Embryonic facial prominence (tissue), 1 donor: Measurements from ENCODE around the gene SLF1.

Experiments used
- DNase-seq: peaks from one replicate; pipeline ENCODE4 v3.0.0-alpha.2; 2016; ENCODE audit errors: extremely low spot score

Gene SLF1

DNA sequence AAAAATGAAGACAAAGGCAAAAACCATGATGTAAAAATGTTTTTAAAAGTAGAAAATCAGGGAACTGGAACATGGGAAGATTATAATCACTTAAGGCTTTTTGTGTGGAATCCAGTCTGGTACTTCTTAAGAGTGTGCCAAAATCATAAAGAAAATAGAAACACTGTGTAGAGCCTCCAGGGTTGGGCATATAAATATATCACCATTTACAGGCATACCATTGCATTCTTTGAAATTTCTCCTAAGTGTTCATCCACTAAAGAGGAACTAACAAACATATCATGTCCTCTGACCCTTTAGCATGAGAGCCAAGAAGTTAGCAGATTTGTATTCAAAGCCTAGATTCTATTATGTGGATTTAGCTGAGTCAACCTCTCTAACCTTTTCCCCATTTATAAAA is 93.3 kb downstream of the SLF1 start:
- DNase-seq: no peak

- no peak for DNase-seq
Measured at GRCh38 chr5:94715768-94716167, 97.3 kb downstream of the SLF1 start.

- DNase-seq: no peak
Measured at GRCh38 chr5:94725142-94725541, 106.7 kb downstream of the SLF1 start.

DNA sequence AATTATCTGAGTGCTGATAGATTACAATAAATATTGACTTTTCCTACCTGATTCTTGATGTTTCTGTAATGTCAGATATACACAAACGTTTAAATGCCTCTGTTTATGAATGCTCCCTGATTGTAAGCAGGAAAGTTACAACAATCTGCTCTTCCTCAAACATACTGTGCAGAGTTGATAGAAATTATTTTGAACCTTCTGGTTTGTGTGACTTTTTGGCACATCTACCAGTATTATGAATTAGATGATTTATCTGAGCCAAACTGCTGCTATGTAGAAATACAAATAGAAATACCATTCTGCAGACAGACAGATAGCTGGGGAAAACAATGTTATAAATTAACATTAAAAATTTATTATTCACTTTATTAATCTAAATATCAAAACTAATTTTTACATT is 113.0 kb downstream of the SLF1 start:
- DNase-seq: no peak

GRCh38 chr5:94736498-94736897 is 118.0 kb downstream of the SLF1 start:
- DNase-seq: no peak

DNA sequence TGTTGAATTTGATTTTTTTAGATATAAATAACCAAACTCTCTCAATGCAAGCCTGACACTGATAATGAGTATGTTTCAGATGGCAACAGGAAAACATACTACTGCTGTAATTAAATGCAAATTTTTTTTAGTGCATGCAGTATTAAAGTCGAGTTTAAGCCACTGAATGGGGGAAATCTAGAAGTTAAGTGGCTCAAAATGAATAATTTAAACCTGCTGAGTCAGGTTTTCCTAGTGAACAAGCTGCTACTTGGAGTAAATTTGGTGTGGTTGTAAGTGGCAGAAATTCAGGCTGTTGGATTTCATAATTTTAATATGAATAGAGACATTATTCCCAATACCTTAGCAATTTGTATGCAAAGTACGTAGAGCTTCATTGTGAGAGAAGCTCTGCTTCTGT is 121.8 kb downstream of the SLF1 start:
- DNase-seq: no peak

DNA sequence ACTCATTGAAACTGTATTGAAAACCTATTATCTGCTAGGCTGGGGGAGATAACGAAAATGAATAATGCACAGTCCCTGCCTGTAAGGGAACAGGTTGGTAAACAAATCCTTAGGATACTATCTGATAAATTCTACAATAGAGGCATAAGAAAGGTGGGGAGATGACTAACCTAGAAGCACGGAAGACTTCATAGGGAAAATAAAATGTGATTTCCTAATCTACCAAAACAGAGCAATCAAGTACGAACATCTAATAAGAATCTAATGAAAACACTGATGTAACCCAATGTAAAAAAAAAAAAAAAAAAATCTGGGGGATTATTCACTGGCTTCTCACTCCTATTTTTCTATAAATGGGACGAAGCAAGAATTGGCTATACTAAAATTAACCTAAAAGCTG is 124.4 kb downstream of the SLF1 start:
- DNase-seq: no peak

DNA sequence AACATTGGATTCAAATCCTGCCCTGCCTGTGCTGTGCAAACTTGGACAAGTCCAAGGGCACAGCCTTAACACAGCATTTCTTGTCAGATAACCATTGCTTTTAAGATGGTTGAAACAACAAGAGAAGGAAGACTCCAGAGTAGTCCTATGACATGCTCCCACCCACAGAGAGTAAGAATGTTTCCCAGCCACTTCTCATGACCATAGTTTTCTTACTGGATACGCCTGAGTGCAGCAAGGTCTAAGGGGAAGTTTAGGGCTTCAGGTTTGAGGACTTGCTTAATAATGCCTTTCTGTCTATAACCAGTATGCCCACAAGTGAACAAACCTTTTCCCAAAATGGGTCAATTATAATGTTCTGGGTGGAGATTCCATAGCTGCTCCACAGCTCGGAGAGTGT is 126.4 kb downstream of the SLF1 start:
- no peak for DNase-seq

GRCh38 chr5:94745786-94746730 is 127.6 kb downstream of the SLF1 start:
- no peak for DNase-seq

- no peak for DNase-seq
Measured at GRCh38 chr5:94746731-94747124, 128.3 kb downstream of the SLF1 start.
